22Rv1 (cell line): ENCODE measurements around the gene DNAJA2.

Source experiments
- H3K27ac ChIP-seq: fragments of 450-650 bp; 2 replicates; pipeline ENCODE4 v1.5.1; 2017
- ZFX ChIP-seq: fragments of 450-650 bp; IDR thresholded peaks from 2 replicates; pipeline ENCODE4 v1.6.1; 2017; ENCODE audit warnings: antibody characterized with exemption, borderline replicate concordance
- TF ChIP-seq, protein P1 (sequence below): fragments of 450-650 bp; IDR thresholded peaks from 2 replicates; pipeline ENCODE4 v1.5.1; 2017; ENCODE audit warnings: mild to moderate bottlenecking

The DNAJA2 gene

DNA sequence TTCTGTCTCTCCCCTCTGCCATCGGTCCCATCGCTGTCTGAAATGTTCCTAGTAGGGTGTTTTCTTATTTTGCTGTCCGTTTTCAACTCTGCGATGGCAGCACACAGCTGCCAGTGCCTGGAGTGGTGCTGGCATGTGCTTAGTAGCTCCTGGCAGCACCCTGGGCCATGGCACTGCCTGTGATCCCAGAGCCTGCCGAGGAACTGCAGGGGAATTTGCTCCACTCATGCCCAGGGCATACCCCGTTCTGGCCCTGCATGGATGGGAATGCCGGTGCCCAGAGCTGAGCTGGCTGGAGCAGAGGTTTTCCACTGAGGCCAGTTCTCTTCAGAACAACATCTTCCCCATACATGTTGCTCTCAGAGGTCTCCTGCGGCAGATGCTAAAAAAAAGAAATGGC is 46.2 kb downstream of the DNAJA2 start:
- no peak for TF ChIP-seq ZFX
- TF ChIP-seq, protein P1, sequence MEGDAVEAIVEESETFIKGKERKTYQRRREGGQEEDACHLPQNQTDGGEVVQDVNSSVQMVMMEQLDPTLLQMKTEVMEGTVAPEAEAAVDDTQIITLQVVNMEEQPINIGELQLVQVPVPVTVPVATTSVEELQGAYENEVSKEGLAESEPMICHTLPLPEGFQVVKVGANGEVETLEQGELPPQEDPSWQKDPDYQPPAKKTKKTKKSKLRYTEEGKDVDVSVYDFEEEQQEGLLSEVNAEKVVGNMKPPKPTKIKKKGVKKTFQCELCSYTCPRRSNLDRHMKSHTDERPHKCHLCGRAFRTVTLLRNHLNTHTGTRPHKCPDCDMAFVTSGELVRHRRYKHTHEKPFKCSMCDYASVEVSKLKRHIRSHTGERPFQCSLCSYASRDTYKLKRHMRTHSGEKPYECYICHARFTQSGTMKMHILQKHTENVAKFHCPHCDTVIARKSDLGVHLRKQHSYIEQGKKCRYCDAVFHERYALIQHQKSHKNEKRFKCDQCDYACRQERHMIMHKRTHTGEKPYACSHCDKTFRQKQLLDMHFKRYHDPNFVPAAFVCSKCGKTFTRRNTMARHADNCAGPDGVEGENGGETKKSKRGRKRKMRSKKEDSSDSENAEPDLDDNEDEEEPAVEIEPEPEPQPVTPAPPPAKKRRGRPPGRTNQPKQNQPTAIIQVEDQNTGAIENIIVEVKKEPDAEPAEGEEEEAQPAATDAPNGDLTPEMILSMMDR, result no peak
- H3K27ac ChIP-seq, result no peak overlapping the region

DNA sequence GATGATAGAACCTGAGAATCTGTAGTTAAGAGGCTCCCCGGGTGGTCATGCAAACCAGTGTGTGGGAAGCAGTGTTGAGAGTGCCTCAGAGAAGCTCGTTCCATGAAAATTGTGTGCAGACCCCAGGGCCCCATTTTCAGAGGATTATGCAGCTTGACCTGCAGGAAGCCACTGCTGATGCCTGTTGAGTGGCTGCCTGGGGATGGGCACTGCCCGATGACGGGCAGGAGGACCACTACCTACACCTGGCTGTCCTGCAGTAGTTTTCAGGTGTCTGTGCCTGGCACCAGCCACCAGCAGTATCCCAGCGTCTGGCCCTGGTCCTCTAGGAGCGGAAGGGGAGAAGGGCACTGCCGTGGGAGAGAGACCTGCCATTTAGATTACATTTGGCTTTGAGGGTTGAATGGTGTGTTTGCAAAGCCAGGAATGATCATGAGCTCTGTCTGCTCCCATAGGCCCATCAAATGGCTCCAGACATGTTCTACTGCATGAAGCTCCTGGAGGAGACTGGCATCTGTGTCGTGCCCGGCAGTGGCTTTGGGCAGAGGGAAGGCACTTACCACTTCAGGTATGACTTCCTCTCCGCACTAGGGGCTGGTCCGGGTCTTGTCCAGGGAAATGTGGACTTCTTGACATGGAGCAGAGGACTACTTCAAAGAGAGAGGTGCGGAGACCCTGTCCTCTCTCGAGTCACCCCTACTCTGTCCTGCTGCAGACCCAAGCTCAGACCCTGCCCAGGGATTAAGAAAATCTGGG is 46.8 kb downstream of the DNAJA2 start:
- H3K27ac ChIP-seq, result no peak overlapping the region

DNA sequence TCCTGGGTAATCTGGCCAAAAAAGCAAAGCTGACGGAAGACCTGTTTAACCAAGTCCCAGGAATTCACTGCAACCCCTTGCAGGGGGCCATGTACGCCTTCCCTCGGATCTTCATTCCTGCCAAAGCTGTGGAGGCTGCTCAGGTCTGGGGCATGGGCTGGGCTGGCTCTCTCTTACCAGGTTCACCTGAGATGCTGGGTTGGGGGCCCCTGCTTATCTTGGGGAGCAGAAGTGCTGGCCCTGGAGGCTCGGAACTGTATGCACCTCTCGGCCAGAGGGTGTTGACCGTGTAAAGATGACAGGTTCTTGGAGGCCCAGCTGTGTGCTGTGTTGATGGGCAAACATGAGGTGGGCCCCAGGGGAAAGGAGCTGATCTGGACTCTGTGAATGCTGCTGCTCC is 49.1 kb downstream of the DNAJA2 start:
- TF ChIP-seq ZFX, result no peak
- TF ChIP-seq, protein P1, result no peak
- H3K27ac ChIP-seq, result no peak overlapping the region

More for the DNA sequence above, 46.8 kb downstream of the DNAJA2 start:
- TF ChIP-seq, protein P1, result no peak
- TF ChIP-seq ZFX, result no peak

DNA sequence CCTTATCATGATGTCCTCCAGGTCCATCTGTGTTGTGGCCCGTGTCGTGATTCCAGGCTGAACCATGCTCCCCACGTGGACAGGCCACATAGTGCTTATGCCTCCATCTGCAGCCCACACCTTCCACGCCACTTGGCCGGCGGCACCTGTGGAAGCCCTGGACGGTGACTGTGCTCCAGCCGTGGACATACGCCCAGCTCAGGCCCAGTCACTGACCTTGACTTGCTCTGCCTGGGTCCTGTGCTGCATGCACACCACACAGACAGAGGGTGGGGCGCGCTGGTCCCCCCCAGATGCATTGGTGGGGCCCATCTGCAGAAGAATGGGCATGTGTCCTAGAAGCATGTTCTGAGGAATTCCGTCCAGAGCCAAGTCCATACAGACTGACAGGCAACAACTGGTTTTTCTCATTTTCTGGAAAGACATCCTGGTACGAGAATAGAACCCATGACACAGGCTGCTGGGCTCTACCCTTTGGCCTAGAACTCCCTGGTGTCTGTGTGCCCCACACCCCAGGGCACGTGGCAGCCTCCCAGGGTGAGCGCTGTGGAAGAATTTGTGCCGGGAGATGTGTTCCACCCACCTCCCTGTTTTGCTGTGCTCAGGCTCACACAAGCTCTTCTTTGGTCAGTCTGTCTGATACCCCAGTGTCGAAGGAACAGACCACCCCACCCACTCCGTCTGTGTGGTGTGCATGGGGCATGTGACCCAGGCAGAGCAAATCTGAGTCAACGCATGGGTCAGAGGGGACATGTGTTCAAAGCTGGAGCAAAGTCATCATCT is 49.8 kb downstream of the DNAJA2 start:
- no peak overlapping the region for H3K27ac ChIP-seq
- no peak for TF ChIP-seq ZFX
- TF ChIP-seq, protein P1, result no peak

DNA sequence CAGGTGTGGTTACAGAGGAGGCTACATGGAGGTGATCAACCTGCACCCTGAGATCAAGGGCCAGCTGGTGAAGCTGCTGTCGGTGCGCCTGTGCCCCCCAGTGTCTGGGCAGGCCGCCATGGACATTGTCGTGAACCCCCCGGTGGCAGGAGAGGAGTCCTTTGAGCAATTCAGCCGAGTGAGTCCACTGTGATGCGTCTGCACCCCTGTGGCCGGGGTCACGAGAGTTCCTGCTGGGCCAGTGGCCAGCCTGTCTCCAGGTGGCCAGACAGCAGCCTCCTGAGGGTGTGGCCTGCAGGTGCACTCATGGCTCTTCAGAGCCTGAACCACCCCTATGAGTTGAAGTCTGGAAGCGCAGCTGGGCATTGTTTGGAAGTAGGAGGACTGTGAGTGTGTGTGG is 51.2 kb downstream of the DNAJA2 start:
- no peak overlapping the region for H3K27ac ChIP-seq
- no peak for TF ChIP-seq ZFX
- TF ChIP-seq, protein P1, result no peak

DNA sequence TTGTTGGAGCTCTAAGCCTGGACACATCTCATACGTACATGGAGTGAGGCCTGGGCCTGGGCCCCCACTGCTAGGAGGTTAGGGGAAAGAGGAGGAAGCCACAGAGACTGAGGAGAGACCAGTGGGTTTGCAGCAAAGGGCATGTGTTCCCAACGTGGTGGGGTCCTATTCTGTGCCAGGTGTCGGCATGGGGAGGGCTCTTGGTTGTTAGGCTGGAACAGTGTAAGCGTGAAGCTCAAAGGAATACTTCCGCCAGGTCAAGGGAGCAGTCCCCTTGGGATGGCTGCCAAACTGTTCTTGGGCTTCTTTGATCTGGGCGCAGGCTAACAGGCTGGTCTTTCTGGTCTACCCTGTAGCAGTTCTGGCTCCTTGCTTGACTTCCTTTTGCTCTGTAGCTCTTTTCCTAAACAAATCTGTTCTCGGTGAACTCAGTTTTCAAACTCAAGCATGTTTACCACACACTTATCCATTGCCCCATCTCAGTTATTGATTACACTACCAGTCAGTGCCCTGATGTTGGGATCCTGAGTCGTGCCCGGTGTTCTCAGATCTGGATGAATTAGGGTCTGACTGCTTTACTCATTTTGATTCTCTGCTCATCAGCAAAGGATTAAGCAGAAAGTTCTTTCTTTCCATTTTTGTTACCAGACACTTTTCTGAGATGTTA is 52.9 kb downstream of the DNAJA2 start:
- H3K27ac ChIP-seq, result no peak overlapping the region
- TF ChIP-seq, protein P1, result no peak
- TF ChIP-seq ZFX, result no peak
